ELR (cell line): ENCODE results near the gene VAV3.

Experiments used
- DNase-seq: peaks from one replicate; pipeline ENCODE4 v3.0.0-alpha.2; 2015; ENCODE audit warnings: low read depth

Gene VAV3

DNA sequence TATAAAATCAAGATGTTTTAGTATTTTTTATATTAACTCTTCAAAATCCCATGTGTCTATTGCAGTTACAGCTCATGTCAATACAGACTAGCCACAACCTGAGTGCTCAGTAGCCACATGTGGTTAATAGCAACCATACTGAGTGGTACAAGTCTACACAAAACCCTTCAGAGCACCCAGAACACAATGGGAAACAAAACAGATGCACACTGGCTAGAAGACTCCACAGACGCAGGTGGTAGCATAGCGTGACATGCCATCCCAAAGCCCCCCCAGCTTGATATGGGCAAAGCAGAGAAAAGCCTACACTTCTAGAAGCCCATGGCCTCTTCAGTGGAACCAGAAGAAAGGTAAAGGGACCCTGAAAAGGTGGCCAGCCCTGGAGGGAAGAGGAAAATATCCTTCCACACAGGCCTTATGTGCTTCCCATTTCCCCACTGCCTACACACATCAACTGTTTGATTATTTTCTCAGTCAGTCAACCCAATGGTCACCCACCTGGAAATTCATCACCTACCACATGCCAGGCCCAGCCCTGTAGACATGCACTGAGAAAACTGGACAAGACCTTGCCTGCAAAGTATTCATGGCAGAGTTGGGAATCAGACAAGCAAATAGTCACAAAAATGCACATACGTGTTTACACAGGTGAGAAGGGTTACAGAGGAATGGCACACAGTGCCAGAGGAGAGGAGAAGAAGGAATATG lies 175.0 kb downstream of the VAV3 start:
- no peak for DNase-seq

DNA sequence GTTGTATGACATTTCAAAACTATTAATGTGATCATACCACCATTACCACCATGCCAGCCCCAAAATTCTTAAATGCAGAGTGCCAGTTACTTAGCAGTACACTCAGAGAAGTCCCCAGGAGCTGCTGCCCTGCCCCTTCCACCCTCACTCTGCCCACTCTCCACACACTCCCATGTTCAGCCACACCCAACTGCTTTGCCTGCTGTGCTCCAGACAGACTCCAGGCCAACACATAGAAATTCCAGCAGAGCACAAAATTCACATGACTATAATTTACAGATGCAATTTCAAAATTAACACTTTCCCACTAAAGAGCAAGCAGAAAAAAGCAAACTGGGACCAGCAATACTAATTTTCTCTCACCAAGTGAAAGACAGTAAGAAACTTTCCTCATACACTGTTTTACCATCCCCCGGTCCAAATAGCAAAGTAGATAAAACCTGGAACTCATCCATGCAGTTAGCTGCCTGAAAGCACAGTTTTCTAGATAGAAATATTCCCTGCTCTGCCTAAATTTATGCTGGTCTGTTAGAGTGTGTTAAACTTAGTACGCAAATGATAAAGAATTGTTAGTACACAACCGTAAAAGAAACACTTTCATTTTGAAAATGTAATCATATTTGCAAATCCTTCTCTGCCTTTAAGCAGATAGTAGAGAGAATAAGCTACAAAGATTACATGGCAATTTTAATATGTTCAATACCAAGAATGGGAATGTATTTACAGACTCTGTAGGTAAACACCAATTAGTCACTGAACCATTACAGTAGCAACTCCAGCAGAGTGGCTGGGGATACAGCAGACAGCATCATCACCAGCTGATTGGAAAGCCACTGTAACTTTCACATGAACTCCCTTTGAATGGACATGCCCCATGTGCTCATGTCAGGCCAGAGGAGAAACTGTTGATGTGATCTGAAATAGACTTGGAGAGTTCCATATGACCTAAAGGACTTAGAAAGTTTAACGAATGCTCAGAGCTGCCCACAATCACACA lies 176.5 kb downstream of the VAV3 start:
- DNase-seq = no peak

DNA sequence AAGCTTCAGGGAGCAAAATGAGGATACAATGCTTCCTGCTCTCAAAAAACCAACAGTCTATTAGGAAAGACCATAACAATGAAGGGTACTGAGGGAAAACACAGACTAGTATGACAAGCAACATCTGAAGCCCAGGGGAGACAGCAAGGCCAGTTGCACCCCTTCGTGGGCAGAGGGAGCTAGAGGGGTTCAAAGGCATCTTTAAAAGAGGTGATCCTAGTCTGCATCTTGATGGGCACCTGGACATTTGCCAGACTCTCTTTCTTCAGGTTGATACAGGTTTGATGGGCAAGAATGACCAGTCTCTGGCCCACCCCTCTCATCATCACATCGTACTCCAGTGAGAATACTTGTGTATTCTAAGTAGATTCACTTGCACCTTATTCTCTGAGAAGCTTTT lies 177.7 kb downstream of the VAV3 start:
- peak; percentile 8 for DNase-seq

DNA sequence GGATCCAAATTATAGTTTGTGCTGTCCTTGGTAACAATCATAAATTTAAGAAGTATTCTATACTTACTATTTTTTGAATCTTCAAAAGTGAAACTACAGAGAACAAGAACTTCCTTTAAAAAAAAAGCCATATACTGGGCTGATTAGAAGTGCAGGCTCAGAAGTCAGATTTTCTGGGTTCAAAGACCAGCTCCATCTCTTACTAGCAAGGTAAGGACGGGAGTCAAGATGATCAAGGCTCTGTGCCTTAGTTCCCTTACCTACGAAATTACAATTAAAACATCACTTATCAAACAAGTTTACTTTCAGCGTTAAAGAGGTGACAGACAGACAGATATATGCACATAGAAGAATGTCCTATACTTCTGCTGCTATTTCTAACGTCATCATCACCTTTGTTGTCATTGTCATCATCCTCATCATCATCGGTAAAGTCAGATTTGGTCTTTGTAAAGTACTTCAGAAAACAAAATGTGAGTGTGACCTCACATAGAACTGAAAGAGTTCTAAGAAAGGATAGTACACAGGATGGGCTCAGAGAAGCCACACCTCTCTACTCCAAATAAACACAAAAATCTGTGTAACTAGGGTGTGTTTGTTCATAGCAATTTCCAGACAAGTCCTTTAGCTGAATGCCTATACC lies 178.7 kb downstream of the VAV3 start:
- DNase-seq = no peak

DNA sequence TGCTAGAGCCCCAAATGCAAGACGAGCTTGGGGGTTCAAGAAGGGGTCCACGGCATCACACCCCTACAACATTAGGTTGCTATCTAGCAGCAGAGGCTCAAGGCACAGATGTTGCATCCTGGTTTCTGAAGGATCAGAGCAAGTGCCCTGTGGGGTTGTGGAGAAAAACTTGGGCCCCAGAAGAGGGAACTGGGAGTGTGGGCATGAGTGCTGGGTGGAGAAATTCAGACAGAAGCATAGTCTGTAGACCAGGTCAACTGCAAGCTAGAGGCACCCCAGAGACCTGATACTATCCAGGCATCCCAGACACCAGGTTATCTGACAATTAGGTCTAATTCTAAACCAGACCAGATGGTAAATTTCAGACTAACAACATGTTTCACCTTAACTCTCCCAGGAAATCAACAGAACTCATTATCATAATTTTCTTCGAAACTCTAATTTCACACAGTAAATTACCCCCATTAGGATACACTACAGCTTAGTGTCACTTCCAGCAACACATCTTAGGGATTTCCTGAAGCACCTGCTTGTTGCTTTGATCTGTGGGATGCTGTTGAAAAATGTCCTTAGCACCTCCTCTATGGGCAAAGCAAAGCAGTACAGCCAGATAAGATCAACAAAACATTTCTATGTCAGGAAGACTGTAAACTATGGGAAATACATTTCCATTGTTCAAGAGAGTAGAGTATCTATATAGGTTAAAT lies 179.3 kb downstream of the VAV3 start:
- no peak for DNase-seq

DNA sequence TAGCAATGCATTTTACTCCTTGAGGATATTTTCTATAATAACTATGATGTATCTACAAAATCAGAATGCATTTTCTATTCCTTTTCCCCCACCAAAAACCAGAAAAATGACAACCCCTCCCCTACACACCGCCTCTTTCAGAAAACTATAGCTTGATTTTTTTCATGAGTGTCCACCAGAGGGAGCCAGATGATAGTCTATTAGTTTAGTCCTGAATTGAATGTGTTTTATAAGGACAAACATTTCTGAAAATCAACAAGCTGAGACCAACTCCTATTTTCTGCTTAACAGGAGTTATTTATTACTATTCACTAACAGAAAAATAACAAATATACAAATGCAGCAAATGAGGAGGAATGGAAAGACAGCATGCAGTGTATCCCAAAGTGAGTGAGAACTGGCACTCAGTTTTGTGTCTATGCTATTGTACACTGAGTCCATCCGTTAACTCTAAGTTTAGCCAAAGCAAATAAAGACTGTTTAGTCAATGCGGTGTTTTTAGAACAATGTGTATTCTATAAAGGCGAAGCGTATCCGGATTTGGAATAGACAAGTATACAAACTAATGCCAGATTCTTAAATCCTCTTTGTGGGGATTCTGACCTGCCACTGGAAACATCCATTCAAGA lies 182.6 kb downstream of the VAV3 start:
- DNase-seq = peak; percentile 63

DNA sequence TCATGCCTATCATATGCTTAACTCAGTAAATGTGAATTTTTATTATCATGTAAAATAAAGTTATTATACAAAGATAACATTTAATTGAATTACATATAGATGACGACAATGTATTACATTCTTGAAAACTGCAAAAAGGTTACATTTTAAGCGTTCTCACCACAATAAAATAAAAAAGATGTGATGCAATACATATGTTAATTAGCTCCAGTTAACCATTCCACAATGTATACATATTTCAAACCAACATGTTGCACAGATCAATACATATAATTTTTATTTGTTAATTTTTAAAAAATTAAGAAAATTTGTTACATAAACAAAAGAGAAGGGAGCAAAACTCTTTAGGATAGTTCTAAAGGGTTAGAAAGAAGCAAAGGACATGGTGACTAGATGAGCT lies 183.7 kb downstream of the VAV3 start:
- DNase-seq = no peak

DNA sequence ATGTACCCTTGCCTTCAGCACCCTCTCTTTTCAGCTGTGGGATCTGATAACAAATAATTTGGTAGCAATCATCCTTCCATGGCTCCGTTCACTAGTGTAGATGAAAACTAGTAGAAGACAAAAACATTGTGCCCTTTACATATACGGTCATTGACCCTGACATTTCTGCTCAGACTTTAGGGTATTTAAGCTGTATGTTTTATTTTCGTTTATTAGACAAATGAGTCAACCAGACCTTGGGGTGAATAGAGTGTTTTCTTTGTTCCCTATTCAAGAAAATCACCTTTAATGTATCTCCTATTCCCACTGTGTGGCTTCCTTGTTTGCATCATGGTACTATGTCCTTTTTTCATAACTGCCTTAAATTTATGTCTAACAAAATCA lies 187.3 kb downstream of the VAV3 start:
- DNase-seq = no peak

DNA sequence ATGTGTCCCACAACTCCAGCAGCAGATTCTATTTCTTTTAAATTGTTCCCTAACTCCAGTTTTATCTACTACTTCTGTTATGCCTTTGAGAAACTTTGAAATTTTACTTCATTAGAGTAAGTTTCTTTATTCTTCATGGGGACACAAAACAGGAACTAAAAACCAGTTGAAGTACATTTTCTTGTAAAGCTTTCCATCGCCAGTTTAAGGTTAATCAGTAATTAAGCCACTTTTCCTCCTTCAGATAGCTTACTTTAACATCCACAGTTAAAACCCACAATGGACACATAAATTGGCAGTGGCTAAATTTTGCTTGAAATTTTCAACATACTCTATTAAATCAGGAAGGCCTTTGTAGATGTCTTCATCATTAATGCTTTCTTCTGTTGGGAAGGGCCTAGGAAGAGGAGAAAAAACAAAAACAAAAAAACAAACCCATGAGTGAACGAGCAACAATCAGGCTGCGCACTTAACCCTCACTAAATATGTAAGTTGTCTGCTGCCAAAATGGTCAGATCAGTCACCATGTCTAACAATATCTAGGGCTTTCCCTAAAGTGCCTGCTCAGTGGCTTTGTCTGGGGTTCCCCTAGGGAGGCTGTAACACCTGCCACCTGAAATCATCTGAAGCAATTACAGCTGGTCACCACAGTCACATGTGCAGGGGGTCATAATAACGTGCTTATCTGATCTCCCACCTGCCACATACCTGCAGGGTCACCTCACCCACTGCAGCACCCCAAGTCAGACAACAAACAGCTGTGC lies 187.9 kb downstream of the VAV3 start:
- DNase-seq = no peak

DNA sequence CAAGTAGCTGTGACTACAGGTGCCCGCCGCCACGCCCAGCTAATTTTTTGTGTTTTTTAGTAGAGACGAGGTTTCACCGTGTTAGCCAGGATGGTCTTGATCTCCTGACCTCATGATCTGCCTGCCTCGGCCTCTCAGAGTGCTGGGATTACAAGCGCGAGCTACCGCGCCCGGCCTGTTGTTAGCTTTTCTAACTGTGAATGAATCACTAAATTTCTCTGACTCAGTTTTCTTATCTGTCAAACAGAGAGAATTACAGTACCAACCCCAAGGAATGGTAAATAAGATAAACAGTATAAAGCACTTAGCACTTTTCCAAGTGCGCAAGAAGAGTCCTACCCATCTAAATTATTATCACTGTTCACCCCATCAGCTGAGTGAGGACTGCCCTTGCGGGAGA lies 193.6 kb downstream of the VAV3 start:
- no peak for DNase-seq

DNA sequence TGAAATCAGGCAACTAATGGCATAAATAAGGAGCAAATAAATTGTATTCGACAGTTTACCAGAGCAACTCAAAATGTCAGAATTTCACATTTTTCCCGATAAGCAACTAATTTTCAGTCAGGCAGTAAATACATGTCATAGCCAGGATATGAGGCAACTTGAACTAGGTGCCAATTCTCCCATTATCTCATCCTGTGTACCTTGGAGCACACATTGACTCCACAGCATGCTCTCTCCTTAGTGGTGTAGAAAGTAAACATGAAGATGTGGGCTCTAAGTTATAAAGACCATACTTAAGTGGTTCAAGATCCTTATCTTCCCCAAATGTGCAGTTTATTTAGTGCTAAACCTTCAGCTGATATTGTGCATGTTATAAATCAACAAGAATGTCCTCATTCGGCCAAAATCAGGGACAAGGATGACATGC lies 197.8 kb downstream of the VAV3 start:
- no peak for DNase-seq

DNA sequence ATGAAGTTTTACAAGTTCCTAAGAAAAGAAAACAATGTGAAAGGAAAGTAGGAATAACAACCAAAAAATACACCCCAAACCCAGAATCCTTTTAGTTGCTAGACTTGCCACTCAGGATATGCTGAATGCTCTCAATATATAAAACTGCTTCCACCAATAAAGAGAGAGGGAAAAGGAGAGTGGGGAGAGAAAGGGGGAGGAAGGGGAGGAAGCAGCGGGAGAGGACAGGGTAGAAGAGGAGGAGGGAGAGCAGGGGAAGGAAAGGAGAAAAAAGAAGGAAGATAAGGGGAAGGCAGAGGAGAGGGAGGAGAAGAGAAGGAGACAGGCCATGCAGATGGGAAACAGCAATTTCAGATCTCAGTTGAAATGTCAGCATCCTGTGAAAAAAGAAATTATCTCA lies 198.4 kb downstream of the VAV3 start:
- no peak for DNase-seq

DNA sequence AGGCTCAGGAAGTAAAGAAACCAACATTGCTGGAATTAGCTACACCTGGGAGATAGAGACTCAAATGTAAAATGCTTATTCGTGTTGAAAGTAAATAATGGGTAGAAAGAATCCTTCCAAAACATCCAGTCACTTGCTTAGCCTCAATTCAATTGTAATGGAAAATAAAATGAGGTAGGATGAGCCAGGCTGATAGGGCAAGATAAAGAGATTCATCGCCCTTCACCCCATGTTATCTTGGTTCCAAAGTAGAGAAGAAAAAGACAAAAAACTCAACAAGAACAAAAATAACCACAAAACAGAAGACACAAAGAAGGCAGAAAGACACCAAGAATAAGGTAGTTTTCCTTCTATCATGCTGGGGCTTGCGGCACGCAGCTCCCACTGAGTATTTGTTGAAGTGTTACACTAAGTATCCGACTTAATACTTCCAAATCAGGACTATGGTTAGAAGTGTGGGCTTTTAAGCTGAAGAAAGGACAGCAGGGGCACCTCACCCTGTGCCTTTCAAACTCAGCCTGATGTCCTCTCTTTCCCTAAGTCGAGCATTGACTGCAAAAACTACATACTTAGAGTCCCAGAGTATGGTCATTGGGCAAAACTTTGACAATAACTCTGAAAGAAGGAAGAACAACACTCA lies 202.1 kb downstream of the VAV3 start:
- no peak for DNase-seq

DNA sequence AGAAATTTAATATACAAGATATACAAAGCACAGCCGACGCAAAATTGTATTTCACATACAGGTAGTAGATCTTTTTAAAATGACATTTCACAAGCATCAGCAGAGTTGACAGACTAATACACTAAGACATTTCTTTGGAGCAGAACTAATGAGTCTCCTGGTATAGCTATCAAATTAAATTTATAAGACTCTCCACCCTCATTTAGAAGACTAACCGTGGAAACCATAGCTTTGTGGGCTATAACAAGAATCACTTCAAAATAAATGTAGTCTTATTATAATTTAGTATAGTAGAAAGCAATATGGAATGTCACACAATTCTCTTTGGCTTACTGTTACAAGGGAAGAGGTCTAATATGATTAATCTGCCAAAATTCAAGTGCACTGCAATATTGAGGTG lies 204.9 kb downstream of the VAV3 start:
- no peak for DNase-seq

DNA sequence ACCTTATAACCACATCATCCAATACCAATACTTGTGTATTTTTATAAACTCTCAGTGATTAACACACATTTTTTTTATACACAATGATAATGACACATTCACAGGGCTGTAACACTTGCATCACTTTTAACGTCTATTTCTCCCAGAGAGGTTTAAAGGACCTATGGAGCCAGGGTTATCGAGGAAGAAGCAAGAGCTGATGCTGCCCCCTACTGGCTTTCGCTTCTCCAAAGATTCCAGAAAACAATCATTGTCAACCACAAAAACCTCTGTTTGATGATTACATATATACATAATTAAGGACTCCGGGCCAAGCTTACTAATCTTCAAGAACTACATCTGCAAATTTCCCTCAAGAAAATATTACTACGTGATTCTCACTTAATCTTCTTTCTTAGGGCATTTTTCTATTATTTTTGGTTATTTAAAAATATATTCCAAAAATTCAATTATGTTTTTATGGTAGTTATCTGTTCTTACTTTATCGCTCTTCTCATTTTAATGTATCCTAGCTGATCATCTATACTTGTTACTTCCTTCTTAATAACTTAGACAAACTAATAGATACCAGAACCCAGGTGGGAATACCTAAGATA lies 214.5 kb downstream of the VAV3 start:
- DNase-seq = peak; percentile 66

DNA sequence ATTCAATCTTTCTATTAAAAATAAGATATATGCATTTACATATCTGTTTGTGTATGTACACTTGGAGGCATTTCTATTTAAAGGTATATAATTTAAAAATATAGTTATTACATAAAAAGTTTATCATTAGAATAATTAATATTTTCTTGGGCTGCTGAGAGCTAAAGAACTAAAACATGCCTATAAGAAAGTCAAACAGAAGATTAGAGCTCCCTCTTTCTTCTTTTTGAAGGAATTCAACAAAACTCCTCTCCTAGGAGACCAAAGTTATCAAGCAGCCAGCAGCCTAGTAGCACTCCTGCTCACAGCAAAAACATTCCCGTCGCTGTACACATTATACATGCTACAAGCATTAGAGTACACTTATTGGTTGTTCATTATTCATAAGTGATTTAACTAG lies 216.4 kb downstream of the VAV3 start:
- DNase-seq = peak; percentile 27

DNA sequence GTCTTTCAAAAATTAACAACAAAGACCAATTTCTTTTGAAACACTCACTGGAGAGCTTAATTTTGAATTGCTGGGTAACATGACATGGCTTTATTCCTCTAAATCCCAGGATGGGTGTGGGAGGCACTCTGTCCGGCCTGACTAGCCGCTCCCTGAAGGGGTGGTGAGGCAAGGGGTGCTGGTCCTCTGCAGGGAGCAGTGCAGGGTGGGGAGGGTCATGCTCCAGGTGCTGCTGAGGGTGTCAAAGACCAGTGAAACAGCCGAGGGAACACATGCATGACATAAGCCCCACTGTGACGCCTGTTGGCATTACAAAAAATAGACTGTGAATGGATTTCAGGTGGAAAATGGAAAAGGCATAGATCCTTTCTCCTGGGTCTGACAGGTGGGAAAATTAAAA lies 223.7 kb downstream of the VAV3 start:
- DNase-seq = no peak

DNA sequence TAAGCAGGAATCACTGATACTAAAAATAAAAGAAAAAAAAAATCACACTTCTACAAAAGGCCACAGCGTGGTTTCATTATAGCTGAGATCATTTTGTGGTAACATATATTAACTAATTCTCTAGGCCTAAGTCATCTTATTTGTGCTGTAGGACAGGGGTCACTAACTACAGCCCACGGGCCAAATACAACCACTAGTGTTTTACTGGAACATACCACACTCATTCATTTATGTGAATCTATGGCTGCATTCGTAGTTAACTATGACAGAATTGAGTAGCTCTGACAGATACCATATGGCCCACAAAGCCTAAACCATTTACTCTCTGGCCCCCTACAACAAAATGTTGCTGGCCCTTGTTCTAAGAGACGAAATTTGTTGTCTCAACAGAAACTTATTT lies 224.4 kb downstream of the VAV3 start:
- DNase-seq = no peak

DNA sequence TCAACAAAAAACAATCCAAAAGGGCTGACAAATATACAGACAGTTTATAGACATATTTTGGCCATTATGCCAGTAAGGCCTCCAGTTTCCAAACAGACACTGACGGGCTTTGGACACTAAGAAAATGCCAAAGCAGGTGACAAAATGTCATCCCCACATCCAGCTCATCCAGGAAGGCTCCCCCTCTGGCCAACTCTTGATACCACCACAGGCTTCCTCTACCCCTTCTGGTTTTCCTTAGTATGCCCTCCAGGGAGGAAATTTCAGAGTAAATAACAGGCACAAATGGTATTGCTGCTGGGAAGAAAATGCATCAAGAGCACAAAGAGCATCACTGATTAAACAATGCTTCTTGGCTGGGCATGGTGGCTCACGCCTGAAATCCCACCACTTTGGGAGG lies 225.3 kb downstream of the VAV3 start:
- no peak for DNase-seq

DNA sequence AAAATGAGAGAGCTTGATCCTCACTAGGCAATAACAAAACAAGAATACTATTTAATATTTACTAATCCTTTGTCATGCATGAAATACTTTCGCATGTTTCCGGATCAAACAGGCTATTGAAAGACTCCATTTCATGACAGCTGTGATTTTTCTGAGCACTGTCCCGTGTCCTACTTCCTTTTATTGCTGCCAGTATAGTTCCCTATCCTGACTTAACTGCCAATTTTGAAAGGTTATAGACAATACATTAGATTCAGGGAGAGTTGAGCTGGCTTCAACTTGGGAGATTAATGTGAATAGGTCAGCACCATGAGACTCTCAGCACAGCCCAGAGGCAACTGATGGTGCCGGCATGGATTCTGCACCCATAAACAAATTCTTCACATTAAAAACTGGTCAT lies 225.8 kb downstream of the VAV3 start:
- DNase-seq = no peak
